HepG2 (cell line): ENCODE results near the gene MT4. TPM values are rescaled to one million over a fixed set of nuclear protein-coding genes. Genes with fewer than 3 reads are reported as not detected.

Source experiments
- CREM ChIP-seq, 2 experiments: sonication (generic) in 1 of 2; formaldehyde crosslinking in 1 of 2; IDR thresholded peaks; 2 replicates each; pipeline versions ENCODE4 v1.4.0 to v1.6.1; 2016 to 2020; ENCODE audit warnings: antibody characterized with exemption in 1 of 2, mild to moderate bottlenecking in 1 of 2, missing genetic modification reagents in 1 of 2
- CTCF ChIP-seq: sonication (generic); formaldehyde crosslinking; IDR thresholded peaks from 2 replicates; pipeline ENCODE4 v1.5.0; 2020; ENCODE audit warnings: mild to moderate bottlenecking, missing genetic modification reagents, moderate library complexity
- GFI1 ChIP-seq: sonication (generic); formaldehyde crosslinking; IDR thresholded peaks from 2 replicates; pipeline ENCODE4 v1.5.0; 2020; ENCODE audit warnings: missing genetic modification reagents, mild to moderate bottlenecking, borderline replicate concordance
- KDM3A ChIP-seq: IDR thresholded peaks from 2 replicates; pipeline ENCODE4 v1.6.1; 2018; ENCODE audit warnings: low read depth, missing compliant biosample characterization
- MATR3 ChIP-seq: sonication (generic); formaldehyde crosslinking; IDR thresholded peaks from 2 replicates; pipeline ENCODE4 v1.4.0; 2020; ENCODE audit warnings: missing genetic modification reagents
- MED1 ChIP-seq: sonication (generic); formaldehyde crosslinking; IDR thresholded peaks from 2 replicates; pipeline ENCODE4 v1.4.0; 2020; ENCODE audit warnings: missing genetic modification reagents
- MYC ChIP-seq: sonication (generic); formaldehyde crosslinking; IDR thresholded peaks from 2 replicates; pipeline ENCODE4 v1.9.0; 2021; ENCODE audit warnings: missing genetic modification reagents, borderline replicate concordance
- NR2F1 ChIP-seq, 2 experiments: fragments of 450-650 bp in 1 of 2; formaldehyde crosslinking in 1 of 2; IDR thresholded peaks; 2 replicates each; pipeline versions ENCODE4 v1.5.0 to v1.6.1; 2016 to 2020; ENCODE audit warnings: mild to moderate bottlenecking in 1 of 2, missing compliant biosample characterization in 1 of 2, missing genetic modification reagents in 1 of 2, moderate library complexity in 1 of 2
- NR2F6 ChIP-seq, 2 experiments: IDR thresholded peaks; 2 replicates each; pipeline ENCODE4 v1.6.1; 2016; ENCODE audit warnings: antibody characterized with exemption in 1 of 2, mild to moderate bottlenecking in 1 of 2
- SAFB2 ChIP-seq: sonication (generic); formaldehyde crosslinking; IDR thresholded peaks from 2 replicates; pipeline ENCODE4 v1.5.1; 2020; ENCODE audit warnings: missing genetic modification reagents, low read depth, mild to moderate bottlenecking, borderline replicate concordance
- SIN3B ChIP-seq: fragments of 150-350 bp; IDR thresholded peaks from 2 replicates; pipeline ENCODE4 v1.6.1; 2014; ENCODE audit warnings: low read length
- SIX1 ChIP-seq: sonication (generic); formaldehyde crosslinking; IDR thresholded peaks from 2 replicates; pipeline ENCODE4 v1.4.0; 2020; ENCODE audit warnings: missing genetic modification reagents, borderline replicate concordance
- SRF ChIP-seq: IDR thresholded peaks from 2 replicates; pipeline ENCODE4 v1.6.1; 2011; ENCODE audit warnings: mild to moderate bottlenecking, low read depth, low read length, moderate library complexity
- ZNF550 ChIP-seq: sonication (generic); formaldehyde crosslinking; IDR thresholded peaks from 2 replicates; pipeline ENCODE4 v1.4.0; 2020; ENCODE audit warnings: mild to moderate bottlenecking, missing genetic modification reagents, borderline replicate concordance
- ZNF574 ChIP-seq: sonication (generic); formaldehyde crosslinking; IDR thresholded peaks from 2 replicates; pipeline ENCODE4 v1.4.0; 2020; ENCODE audit warnings: missing genetic modification reagents
- polyA plus RNA-seq, 8 experiments: library from polyadenylated mRNA; depleted of rRNA in 3 of 8; stranded (reverse) in 7 of 8; unstranded in 1 of 8; fragments of >200 nt; fragmentation: Illumina TruSeq in 4 of 8; extraction: Trizol in 4 of 8; gene quantifications; 2 replicates each; pipeline versions ENCODE4 v1.2.1 to v1.2.3, GENCODE V29; 2011 to 2016; ENCODE audit warnings: low read depth in 4 of 8, missing spikeins in 1 of 8, mixed read lengths in 1 of 8; ENCODE audit not compliant: insufficient read depth in 1 of 8
- total RNA-seq, 5 experiments: library from RNA; depleted of rRNA; stranded (reverse); fragments of >200 nt; fragmentation: Illumina TruSeq; extraction: Trizol; gene quantifications; 2 replicates each; pipeline ENCODE4 v1.2.3, GENCODE V29; 2016; ENCODE audit warnings: low read depth in 1 of 5
- TF ChIP-seq, protein P1 (sequence below): sonication (generic); formaldehyde crosslinking; IDR thresholded peaks from 2 replicates; pipeline ENCODE4 v1.4.0; 2020; ENCODE audit warnings: missing genetic modification reagents, borderline replicate concordance
- TF ChIP-seq, protein P2 (sequence below): sonication (generic); formaldehyde crosslinking; IDR thresholded peaks from 2 replicates; pipeline ENCODE4 v1.4.0; 2020; ENCODE audit warnings: missing genetic modification reagents, borderline replicate concordance

The MT4 gene
- total and polyA plus RNA-seq, 2 of the 13 experiments (the other 11 are each of a cell fraction or from before 2014, with no cell fraction given) = not detected

DNA sequence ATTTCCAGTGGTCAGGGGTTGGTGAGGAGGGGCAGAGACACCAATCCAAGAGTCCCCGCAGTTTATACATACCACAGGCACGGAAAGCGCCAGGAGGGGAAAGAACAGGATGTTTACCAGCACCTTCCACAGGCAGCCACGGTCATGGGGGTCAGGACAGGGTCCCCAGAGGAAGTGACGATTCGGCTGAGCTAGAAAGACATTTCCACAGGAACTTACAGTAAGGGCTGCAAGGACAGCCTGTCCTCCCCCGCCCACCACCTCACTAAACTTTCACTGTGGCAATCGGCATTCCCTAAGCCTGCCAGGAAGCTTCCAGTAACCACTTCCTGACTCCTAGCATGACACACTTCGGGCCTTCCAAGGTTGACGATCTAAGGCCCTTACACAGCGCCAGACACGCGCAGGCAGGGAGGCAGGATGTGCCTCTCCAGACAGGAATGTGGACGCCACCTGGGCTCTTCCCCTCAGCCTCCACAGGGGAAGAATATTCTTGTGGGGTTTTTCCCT is 42.3 kb downstream of the MT4 start (continued):
- TF ChIP-seq ZNF574 (CRISPR knock-in tag) (peak; percentile 73), SIX1 (no peak), MED1 (CRISPR knock-in tag) (peak; percentile 94), SIN3B (no peak), CTCF (no peak; the same call in 1 of the 2 replicates), MYC (CRISPR knock-in tag) (peak; percentile 67; the same call in 1 of the 2 replicates), SAFB2 (CRISPR knock-in tag) (no peak), MATR3 (no peak), GFI1 (CRISPR knock-in tag) (peak; percentile 20; the same call in 1 of the 2 replicates), SRF (no peak), CREM (IDR thresholded peaks at IDR 0.05) (peak; percentile 92), CREM (CRISPR knock-in tag; IDR thresholded peaks at IDR 0.05) (no peak), KDM3A (CRISPR knock-in tag) (no peak), ZNF550 (no peak), NR2F1 (CRISPR knock-in tag; IDR thresholded peaks at IDR 0.05) (peak; percentile 12 to 68; a peak in 3 of 4 replicates), NR2F6 (IDR thresholded peaks at IDR 0.05) (peak; percentile 84), NR2F6 (CRISPR knock-in tag; IDR thresholded peaks at IDR 0.05) (peak; percentile 76; the same call in 1 of the 2 replicates)
- TF ChIP-seq, protein P1, sequence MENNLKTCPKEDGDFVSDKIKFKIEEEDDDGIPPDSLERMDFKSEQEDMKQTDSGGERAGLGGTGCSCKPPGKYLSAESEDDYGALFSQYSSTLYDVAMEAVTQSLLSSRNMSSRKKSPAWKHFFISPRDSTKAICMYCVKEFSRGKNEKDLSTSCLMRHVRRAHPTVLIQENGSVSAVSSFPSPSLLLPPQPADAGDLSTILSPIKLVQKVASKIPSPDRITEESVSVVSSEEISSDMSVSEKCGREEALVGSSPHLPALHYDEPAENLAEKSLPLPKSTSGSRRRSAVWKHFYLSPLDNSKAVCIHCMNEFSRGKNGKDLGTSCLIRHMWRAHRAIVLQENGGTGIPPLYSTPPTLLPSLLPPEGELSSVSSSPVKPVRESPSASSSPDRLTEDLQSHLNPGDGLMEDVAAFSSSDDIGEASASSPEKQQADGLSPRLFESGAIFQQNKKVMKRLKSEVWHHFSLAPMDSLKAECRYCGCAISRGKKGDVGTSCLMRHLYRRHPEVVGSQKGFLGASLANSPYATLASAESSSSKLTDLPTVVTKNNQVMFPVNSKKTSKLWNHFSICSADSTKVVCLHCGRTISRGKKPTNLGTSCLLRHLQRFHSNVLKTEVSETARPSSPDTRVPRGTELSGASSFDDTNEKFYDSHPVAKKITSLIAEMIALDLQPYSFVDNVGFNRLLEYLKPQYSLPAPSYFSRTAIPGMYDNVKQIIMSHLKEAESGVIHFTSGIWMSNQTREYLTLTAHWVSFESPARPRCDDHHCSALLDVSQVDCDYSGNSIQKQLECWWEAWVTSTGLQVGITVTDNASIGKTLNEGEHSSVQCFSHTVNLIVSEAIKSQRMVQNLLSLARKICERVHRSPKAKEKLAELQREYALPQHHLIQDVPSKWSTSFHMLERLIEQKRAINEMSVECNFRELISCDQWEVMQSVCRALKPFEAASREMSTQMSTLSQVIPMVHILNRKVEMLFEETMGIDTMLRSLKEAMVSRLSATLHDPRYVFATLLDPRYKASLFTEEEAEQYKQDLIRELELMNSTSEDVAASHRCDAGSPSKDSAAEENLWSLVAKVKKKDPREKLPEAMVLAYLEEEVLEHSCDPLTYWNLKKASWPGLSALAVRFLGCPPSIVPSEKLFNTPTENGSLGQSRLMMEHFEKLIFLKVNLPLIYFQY (CRISPR knock-in tag) = no peak
- TF ChIP-seq, protein P2, sequence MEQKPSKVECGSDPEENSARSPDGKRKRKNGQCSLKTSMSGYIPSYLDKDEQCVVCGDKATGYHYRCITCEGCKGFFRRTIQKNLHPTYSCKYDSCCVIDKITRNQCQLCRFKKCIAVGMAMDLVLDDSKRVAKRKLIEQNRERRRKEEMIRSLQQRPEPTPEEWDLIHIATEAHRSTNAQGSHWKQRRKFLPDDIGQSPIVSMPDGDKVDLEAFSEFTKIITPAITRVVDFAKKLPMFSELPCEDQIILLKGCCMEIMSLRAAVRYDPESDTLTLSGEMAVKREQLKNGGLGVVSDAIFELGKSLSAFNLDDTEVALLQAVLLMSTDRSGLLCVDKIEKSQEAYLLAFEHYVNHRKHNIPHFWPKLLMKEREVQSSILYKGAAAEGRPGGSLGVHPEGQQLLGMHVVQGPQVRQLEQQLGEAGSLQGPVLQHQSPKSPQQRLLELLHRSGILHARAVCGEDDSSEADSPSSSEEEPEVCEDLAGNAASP (CRISPR knock-in tag) = peak; percentile 77; the same call in 1 of the 2 replicates
